Right hindlimb (tissue), 1 donor: Measurements from ENCODE around the gene TMEM202.
"Not testable (repeated sequence)": the region's sequence is repeated elsewhere in the genome, so short reads cannot be mapped to it uniquely, and the experiment has no call there.

ENCODE experiments used
- DNase-seq: peaks from one replicate; pipeline ENCODE4 v3.0.0-alpha.2; 2018

Gene TMEM202, protein sequence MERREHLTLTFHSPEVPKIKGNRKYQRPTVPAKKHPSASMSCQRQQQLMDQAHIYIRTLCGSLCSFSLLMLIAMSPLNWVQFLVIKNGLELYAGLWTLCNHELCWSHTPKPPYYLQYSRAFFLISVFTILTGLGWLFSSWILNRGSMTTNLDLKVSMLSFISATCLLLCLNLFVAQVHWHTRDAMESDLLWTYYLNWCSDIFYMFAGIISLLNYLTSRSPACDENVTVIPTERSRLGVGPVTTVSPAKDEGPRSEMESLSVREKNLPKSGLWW

GRCh38 chr15:72397796-72398588 lies at the start of gene TMEM202:
TMEM202 (plus strand) TSS chr15:72398305; CDS start chr15:72398327, 22 bp downstream.
- no peak for DNase-seq

DNA sequence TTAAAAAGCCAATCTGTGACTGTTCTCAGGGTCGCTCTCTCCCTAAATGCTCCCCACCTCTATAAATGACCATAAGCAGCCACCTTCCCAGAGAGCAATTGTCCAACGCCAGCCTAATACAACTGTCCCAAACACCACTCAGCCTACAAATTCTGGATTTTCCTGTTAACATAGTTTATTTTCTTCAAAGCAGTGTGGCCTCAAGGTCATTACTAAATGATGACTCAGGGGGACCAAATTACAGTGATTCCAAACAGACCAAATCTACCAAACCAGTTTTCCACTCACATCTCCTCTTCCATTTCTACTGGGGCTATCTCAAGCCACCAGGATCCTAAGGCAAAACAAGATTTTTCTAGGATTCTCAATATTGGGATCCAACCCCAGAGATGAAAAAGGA lies 44.8 kb upstream of the TMEM202 start:
- no peak for DNase-seq

DNA sequence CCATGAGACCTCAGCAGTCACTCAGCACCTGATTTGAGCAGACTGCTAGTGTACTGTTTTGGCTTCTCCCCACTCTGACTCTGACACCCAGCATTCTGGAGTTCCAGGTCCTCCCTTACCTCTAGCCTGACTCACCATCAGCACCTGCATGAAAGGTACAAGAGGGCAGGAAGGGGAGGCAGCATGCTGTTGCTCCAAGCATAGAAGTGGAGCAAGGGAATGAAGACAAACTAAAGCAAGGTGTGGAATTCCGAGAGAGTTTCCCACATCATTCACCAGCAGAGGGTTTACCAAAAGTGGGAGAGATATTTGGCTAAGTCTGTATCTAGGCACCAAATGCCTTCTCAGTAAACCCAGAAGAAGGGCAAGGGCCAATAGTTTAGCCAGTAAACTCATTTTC lies 43.6 kb upstream of the TMEM202 start:
- no peak for DNase-seq

DNA sequence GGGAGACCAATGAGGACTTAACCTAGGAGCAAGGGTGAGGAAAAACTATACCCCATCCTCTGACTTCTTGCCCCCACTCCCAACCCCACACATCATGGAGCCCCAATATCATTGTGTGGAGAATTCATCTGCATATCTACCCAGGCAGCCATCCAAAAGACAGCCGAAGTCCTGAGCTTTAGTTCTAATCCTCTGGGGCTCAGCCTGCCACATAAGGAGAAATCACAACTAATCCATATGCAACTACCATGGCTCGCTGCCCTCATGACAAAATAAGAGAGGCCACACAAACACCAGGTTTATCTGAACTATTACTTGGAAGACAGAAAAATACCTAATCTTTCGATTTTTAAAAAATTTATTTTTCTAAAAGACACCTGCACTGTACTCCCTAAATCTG lies 40.0 kb upstream of the TMEM202 start:
- no peak for DNase-seq

- peak; percentile 58 for DNase-seq
Measured at GRCh38 chr15:72358650-72359171, 39.4 kb upstream of the TMEM202 start.

DNA sequence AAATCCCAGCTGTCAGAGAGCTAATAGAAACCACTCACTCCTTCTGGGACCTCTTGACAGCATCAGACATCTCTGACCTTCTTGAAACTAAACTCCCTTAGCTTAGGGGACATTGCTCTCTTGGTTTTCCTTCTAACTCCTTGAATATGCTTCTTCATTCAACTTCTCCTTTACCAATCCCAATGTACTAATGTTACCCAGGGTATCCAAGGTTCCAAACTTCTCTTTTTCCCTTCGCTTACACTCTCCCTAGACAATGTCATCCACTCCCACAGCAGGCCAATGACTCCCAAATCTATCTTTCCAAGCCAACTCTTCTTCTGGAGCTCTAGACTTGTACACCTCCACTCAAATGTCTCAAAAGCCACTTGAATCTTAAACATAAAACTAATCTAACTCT lies 36.9 kb upstream of the TMEM202 start:
- DNase-seq = no peak

DNA sequence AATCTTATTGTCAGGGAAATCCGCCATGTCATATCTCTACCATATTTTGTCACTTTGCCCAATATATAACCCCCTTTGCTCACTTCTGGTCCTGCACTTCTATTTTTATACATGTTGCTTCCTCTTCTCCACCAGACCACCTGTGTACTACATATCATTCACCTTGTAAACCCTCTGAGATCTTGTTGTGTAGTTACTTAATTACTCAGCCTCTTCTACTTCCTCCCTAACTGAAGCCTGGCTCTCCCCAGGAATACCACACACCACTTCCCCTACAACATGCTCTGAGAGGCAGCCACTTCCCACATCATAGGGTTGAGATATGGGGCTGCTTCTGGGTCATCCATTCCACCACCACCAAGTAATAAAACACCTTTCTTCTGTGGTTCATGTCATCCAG lies 32.3 kb upstream of the TMEM202 start:
- DNase-seq = no peak

DNA sequence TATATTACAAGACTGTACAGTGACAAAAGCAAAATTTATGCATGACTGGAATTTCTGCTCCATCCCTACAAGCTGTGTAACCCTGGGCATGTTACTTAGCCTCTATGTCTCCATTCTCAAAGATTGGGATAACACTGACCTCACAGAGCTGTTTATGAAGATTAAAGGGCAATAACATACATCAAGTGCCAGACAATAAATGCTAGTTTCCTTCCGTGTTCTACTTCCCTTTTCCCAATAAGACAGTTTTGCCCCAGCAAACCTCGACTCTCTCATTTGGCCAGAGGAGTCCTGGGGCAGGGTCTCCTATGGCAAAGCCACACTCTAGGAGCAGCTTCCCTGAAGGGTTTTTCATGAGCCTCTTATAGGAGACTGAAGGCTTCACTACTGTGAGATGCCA lies 29.8 kb upstream of the TMEM202 start:
- no peak for DNase-seq

GRCh38 chr15:72368899-72369298 lies 29.2 kb upstream of the TMEM202 start:
- no peak for DNase-seq

DNA sequence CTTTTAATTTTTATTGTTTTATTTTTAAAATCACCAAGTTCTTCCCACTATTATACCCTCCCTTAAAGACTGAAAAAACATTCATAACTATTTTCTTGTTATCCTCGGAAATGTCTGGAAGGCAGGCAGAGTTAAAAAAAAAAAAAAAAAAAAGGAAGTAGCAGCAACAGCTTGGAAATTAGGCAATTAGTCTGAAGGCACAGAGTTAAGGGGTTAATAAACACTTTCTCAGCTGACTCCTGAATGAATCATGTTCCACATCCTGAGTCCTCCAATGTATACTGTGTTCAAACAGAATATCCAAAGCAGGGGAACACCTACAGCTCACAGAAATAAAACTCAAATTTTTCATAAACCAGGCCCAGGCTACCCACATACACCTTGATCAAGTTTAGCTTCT lies 28.1 kb upstream of the TMEM202 start:
- DNase-seq = no peak

GRCh38 chr15:72372361-72372760 lies 25.7 kb upstream of the TMEM202 start:
- DNase-seq = no peak

GRCh38 chr15:72375501-72375845 lies 22.6 kb upstream of the TMEM202 start:
- no peak for DNase-seq

DNA sequence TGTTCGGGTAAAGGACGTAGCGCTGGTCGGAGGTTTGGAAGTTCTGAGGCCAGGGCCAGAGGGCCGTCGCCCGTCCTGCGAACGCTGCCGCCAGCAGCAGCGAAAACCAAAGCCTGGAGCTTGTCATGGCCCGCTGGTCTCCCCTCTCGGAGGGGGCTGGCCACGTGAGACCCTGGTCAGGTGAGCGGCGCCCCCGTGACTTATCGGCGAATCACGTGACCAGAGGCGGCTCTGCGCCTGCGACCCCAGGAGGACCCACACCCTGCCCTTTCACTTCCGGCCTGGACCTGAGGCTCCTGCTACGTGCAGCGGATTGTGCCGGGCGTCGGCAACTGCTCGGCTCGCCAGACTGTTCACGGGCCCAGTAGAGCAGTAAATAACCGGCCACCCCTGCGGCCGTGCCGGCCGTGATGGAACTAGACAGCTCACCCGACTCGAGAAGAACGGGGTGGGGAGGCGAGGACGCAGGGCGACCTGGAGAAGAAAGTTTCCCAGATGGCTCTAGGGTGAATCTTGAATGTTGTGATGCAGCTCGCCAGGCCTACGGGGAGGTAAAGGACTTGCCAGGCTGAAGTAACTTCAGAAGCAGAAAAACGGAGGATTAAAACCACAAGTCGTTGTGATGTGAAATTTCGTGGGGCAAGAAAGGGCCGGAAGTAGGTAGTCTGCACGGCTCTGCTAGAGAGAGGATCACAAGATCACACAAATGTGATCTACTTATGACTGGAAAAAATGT lies 22.1 kb upstream of the TMEM202 start, which contains the start of gene HEXA:
TSS of gene HEXA (minus strand) at position 169 of the 736 bp plus-strand sequence. CDS start at position 127, 42 bp downstream.
- peak; percentile 98 for DNase-seq

DNA sequence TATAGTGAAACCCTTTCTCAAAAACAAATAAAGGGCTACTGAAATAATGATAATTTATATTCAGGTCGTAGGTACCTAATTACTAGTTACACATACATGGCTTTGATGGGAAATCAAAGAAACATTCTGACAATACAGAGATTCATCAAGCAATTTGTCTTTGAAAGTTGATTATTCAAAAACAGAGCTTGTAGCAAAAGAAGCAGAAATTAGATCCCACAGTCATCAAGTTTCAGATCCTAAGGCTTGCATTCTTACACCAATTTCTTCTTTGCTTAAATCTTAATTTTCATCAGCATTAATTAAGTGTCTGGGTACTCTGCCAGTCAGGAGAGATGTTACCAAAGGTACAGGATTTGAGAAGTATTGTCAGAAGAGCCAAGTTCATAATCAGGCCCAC lies 20.8 kb upstream of the TMEM202 start:
- no peak for DNase-seq

GRCh38 chr15:72379106-72379505 lies 19.0 kb upstream of the TMEM202 start:
- DNase-seq = not testable (repeated sequence)

DNA sequence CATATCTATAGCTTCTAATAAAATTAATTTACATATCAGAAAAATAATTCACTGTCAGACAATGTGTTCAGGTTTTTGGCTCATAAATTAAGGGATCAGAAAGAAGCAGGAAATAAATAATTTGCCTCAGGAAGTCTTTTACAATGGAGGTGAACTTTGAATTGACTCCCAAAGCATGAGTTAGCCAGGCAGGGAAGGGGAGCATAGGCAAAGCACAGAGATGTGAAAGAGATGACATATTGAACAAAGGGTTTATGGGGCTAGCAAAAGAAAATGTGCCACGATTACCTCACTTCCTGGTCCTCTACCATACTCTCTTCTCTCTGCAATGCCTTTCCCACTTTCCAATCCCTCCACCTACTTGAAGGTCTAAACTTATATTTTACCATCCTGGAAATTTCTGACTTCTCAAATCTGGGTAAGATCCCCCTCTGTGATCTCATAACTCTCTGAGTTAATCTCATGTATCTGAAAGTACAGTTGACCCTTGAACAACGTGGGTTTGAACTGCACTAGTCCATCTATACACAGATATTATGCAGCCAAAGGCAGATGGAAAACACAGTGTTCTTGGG lies 18.2 kb upstream of the TMEM202 start:
- DNase-seq = no peak

DNA sequence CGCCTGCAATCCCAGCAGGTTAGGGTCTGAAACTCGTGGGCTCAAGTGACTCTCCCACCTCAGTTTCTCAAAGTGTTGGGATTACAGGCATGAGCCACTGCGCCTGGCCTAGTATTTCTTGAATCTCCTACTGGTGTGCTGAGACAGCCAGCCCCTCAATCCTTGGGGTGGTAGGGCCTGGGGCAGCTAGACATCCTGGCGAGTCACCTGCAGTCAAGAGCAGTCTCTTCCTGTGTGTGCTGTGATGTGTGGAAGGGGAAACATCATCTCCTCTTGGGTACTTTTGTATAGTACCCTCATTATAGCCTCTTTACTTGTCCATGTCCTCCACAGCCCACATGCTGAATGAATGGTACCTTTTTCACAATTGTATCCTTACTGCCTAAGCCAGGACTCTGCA lies 17.4 kb upstream of the TMEM202 start:
- DNase-seq = no peak

DNA sequence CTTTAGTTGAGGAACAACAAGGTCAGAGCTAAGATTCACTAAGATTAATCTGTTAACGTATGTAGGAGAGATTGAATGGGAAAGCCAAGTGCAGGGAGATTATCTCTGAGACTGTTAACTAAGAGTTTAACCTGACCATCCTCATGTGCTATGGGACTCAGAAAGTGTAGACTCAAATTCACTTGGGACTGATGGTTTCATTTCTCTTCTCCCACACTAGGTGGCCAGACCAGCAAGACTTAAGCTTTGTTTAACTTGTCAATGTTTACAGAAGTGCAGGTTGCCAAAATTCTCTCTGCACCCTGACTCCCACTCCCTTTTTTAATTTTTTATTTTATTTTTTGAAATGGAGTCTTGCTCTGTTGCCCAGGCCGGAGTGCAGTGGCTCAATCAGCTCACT lies 16.0 kb upstream of the TMEM202 start:
- no peak for DNase-seq

DNA sequence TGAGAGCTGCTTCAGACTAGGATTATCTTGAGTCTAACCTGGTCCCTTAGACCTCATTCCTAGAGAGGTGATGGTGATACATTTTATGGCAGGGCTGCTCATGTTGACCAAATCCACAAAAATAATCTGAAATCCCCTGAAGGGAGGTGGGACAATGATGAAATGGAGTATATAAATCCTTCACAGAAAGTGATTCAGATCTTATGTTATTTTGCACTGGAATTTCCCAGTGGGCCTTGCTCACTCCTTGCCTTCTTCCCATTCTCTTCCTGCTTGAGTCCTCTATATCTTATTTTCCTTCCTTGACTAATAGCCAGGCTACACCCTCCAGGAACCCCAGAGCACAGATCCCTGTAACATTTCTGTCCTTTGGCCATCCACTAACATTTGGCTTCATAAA lies 10.4 kb upstream of the TMEM202 start:
- DNase-seq = no peak

GRCh38 chr15:72389231-72389630 lies 8.9 kb upstream of the TMEM202 start:
- no peak for DNase-seq

DNA sequence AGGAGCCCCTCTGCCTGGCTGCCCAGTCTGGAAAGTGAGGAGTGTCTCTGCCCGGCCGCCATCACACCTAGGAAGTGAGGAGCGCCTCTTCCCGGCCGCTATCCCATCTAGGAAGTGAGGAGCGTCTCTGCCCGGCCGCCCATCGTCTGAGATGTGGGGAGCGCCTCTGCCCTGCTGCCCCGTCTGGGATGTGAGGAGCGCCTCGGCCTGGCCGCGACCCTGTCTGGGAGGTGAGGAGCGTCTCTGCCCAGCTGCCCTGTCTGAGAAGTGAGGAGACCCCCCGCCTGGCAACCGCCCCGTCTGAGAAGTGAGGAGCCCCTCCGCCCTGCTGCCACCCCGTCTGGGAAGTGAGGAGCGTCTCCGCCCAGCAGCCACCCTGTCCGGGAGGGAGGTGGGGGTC lies 1.8 kb upstream of the TMEM202 start:
- not testable (repeated sequence) for DNase-seq

DNA sequence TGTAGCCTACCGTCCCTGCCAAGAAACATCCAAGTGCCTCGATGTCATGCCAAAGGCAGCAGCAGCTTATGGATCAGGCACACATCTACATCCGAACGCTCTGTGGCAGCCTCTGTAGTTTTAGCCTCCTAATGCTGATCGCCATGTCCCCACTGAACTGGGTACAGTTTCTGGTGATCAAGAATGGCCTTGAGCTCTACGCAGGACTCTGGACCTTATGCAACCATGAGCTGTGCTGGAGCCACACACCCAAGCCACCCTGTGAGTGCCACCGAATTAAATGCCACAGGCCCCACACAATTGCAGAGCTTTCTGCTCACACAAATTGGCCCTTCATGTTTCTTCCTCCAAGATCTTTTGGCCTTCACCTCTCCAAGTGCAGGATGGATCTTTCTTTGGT lies 543 bp downstream of the TMEM202 start:
- DNase-seq = no peak

- DNase-seq = no peak
Measured at GRCh38 chr15:72402726-72403125, 4.6 kb downstream of the TMEM202 start.
